HEK293 (cell line): ENCODE measurements around the gene RPL35.

Experiments
- CTCF ChIA-PET: fragments of 350-600 bp; formaldehyde crosslinking; extraction: SDS; loops from one replicate; lab custom pipeline; 2021; ENCODE audit warnings: antibody characterized with exemption; lab: Yijun Ruan, JAX
- POLR2A ChIA-PET: fragments of 300-600 bp; formaldehyde crosslinking; extraction: SDS; loops from one replicate; lab custom pipeline; 2020; ENCODE audit warnings: antibody characterized with exemption, inconsistent platforms; lab: Yijun Ruan, JAX
- H3K27ac ChIP-seq: fragments of 200-500 bp; sonication (Bioruptor generic); 2 replicates; pipeline ENCODE4 v1.5.1; 2014; ENCODE audit warnings: low read depth, low read length, control low read depth, inconsistent platforms; ENCODE audit errors: extremely low read depth
- H3K36me3 ChIP-seq, 2 experiments: fragments of 200-500 bp in 1 of 2; sonication (Bioruptor generic) in 1 of 2; 1 replicate in 1 of 2; 2 replicates in 1 of 2; pipeline ENCODE4 v1.5.1; 2014 to 2017; ENCODE audit warnings: inconsistent platforms in 2 of 2, low read length in 2 of 2; ENCODE audit not compliant: control insufficient read depth in 2 of 2, insufficient read depth in 1 of 2
- H3K4me1 ChIP-seq: fragments of 200-500 bp; sonication (Bioruptor generic); 2 replicates; pipeline ENCODE4 v1.5.1; 2014; ENCODE audit warnings: mild to moderate bottlenecking, low read length, inconsistent platforms; ENCODE audit not compliant: control insufficient read depth, insufficient read depth
- H3K4me3 ChIP-seq: 2 replicates; pipeline ENCODE4 v1.5.1; 2011; ENCODE audit warnings: low read depth, mild to moderate bottlenecking, control low read depth, low read length, moderate library complexity
- H3K9me3 ChIP-seq: fragments of 200-500 bp; sonication (Bioruptor generic); 2 replicates; pipeline ENCODE4 v1.5.1; 2014; ENCODE audit warnings: low read depth, low read length, inconsistent platforms; ENCODE audit not compliant: control insufficient read depth, insufficient read depth
- HOXD13 ChIP-seq: sonication (generic); formaldehyde crosslinking; IDR thresholded peaks from 2 replicates; pipeline ENCODE4 v1.8.0; 2022; ENCODE audit warnings: missing genetic modification reagents, borderline replicate concordance
- KLF9 ChIP-seq: fragments of 450-650 bp; formaldehyde crosslinking; IDR thresholded peaks from 2 replicates; pipeline ENCODE4 v1.5.1; 2016; ENCODE audit warnings: missing biosample characterization, missing genetic modification characterization, low read depth
- OSR2 ChIP-seq: fragments of 450-650 bp; formaldehyde crosslinking; IDR thresholded peaks from 2 replicates; pipeline ENCODE4 v1.5.1; 2016; ENCODE audit warnings: missing biosample characterization, missing genetic modification characterization
- PRDM1 ChIP-seq: fragments of 450-650 bp; formaldehyde crosslinking; IDR thresholded peaks from 2 replicates; pipeline ENCODE4; 2016; ENCODE audit warnings: missing biosample characterization, missing genetic modification characterization
- SALL2 ChIP-seq: fragments of 450-650 bp; formaldehyde crosslinking; IDR thresholded peaks from 2 replicates; pipeline ENCODE4 v1.5.0; 2017; ENCODE audit warnings: missing biosample characterization, mild to moderate bottlenecking, missing genetic modification characterization, borderline replicate concordance
- SCRT1 ChIP-seq: fragments of 450-650 bp; formaldehyde crosslinking; IDR thresholded peaks from 2 replicates; pipeline ENCODE4 v1.5.1; 2016; ENCODE audit warnings: missing biosample characterization, missing genetic modification characterization, borderline replicate concordance
- SP2 ChIP-seq: fragments of 450-650 bp; formaldehyde crosslinking; IDR thresholded peaks from 2 replicates; pipeline ENCODE4 v1.5.1; 2016; ENCODE audit warnings: missing biosample characterization, missing genetic modification characterization
- ZBTB17 ChIP-seq: fragments of 450-650 bp; formaldehyde crosslinking; IDR thresholded peaks from 2 replicates; pipeline ENCODE4 v1.5.1; 2016; ENCODE audit warnings: missing biosample characterization, missing genetic modification characterization
- ZFP3 ChIP-seq: fragments of 450-650 bp; formaldehyde crosslinking; IDR thresholded peaks from 2 replicates; pipeline ENCODE4 v1.5.1; 2016; ENCODE audit warnings: low read depth, missing biosample characterization, missing genetic modification characterization
- ZFP69B ChIP-seq: fragments of 450-650 bp; formaldehyde crosslinking; IDR thresholded peaks from 2 replicates; pipeline ENCODE4 v1.5.1; 2016; ENCODE audit warnings: missing biosample characterization, missing genetic modification characterization
- ZNF146 ChIP-seq: fragments of 450-650 bp; formaldehyde crosslinking; IDR thresholded peaks from 2 replicates; pipeline ENCODE4 v1.5.1; 2016; ENCODE audit warnings: missing biosample characterization, missing genetic modification characterization
- ZNF148 ChIP-seq: fragments of 450-650 bp; formaldehyde crosslinking; IDR thresholded peaks from 2 replicates; pipeline ENCODE4 v1.5.0; 2017; ENCODE audit warnings: missing biosample characterization, missing genetic modification characterization, borderline replicate concordance
- ZNF157 ChIP-seq: fragments of 450-650 bp; formaldehyde crosslinking; IDR thresholded peaks from 2 replicates; pipeline ENCODE4 v1.5.1; 2016; ENCODE audit warnings: missing biosample characterization, missing genetic modification characterization
- ZNF169 ChIP-seq: fragments of 450-650 bp; formaldehyde crosslinking; IDR thresholded peaks from 2 replicates; pipeline ENCODE4 v1.5.1; 2016; ENCODE audit warnings: missing biosample characterization, missing genetic modification characterization
- ZNF19 ChIP-seq: fragments of 450-650 bp; formaldehyde crosslinking; IDR thresholded peaks from 2 replicates; pipeline ENCODE4; 2016; ENCODE audit warnings: missing biosample characterization, missing genetic modification characterization, low read depth
- ZNF214 ChIP-seq: fragments of 450-650 bp; formaldehyde crosslinking; IDR thresholded peaks from 2 replicates; pipeline ENCODE4 v1.5.1; 2017; ENCODE audit warnings: missing biosample characterization, mild to moderate bottlenecking, missing genetic modification characterization, borderline replicate concordance
- ZNF239 ChIP-seq: fragments of 450-650 bp; formaldehyde crosslinking; IDR thresholded peaks from 2 replicates; pipeline ENCODE4 v1.5.1; 2016; ENCODE audit warnings: missing biosample characterization, missing genetic modification characterization
- ZNF248 ChIP-seq: fragments of 450-650 bp; formaldehyde crosslinking; IDR thresholded peaks from 2 replicates; pipeline ENCODE4 v1.5.1; 2017; ENCODE audit warnings: missing biosample characterization, missing genetic modification characterization
- ZNF280D ChIP-seq: fragments of 450-650 bp; formaldehyde crosslinking; IDR thresholded peaks from 2 replicates; pipeline ENCODE4 v1.5.1; 2016; ENCODE audit warnings: missing biosample characterization, missing genetic modification characterization
- ZNF302 ChIP-seq: fragments of 450-650 bp; formaldehyde crosslinking; IDR thresholded peaks from 2 replicates; pipeline ENCODE4 v1.5.1; 2016; ENCODE audit warnings: missing biosample characterization, missing genetic modification characterization, low read depth
- ZNF311 ChIP-seq: fragments of 450-650 bp; formaldehyde crosslinking; IDR thresholded peaks from 2 replicates; pipeline ENCODE4 v1.5.1; 2017; ENCODE audit warnings: missing biosample characterization, missing genetic modification characterization, borderline replicate concordance
- ZNF341 ChIP-seq: fragments of 450-650 bp; formaldehyde crosslinking; IDR thresholded peaks from 2 replicates; pipeline ENCODE4; 2016; ENCODE audit warnings: low read depth, missing biosample characterization, missing genetic modification characterization
- ZNF354C ChIP-seq: fragments of 450-650 bp; formaldehyde crosslinking; IDR thresholded peaks from 2 replicates; pipeline ENCODE4 v1.5.1; 2016; ENCODE audit warnings: missing biosample characterization, missing genetic modification characterization, low read depth, borderline replicate concordance
- ZNF366 ChIP-seq: fragments of 450-650 bp; formaldehyde crosslinking; conservative IDR thresholded peaks from 2 replicates; pipeline ENCODE4 v1.5.1; 2016; ENCODE audit warnings: missing biosample characterization, missing genetic modification characterization
- ZNF529 ChIP-seq: fragments of 450-650 bp; formaldehyde crosslinking; IDR thresholded peaks from 2 replicates; pipeline ENCODE4 v1.5.1; 2017; ENCODE audit warnings: missing genetic modification characterization, missing biosample characterization; ENCODE audit not compliant: insufficient replicate concordance
- ZNF654 ChIP-seq: fragments of 450-650 bp; formaldehyde crosslinking; IDR thresholded peaks from 2 replicates; pipeline ENCODE4 v1.5.1; 2016; ENCODE audit warnings: low read depth, missing biosample characterization, missing genetic modification characterization
- ZNF670 ChIP-seq: fragments of 450-650 bp; formaldehyde crosslinking; IDR thresholded peaks from 2 replicates; pipeline ENCODE4 v1.5.1; 2016; ENCODE audit warnings: missing biosample characterization, missing genetic modification characterization, low read depth
- ZNF76 ChIP-seq: fragments of 450-650 bp; formaldehyde crosslinking; IDR thresholded peaks from 2 replicates; pipeline ENCODE4; 2016; ENCODE audit warnings: low read depth, missing biosample characterization, missing genetic modification characterization, borderline replicate concordance
- ZNF837 ChIP-seq: fragments of 450-650 bp; formaldehyde crosslinking; IDR thresholded peaks from 2 replicates; pipeline ENCODE4 v1.5.1; 2016; ENCODE audit warnings: missing biosample characterization, missing genetic modification characterization
- ZSCAN30 ChIP-seq: fragments of 450-650 bp; IDR thresholded peaks from 2 replicates; pipeline ENCODE4 v1.5.1; 2018; ENCODE audit warnings: missing biosample characterization, mild to moderate bottlenecking, missing genetic modification characterization, moderate library complexity
- ZSCAN5A ChIP-seq: fragments of 450-650 bp; formaldehyde crosslinking; IDR thresholded peaks from 2 replicates; pipeline ENCODE4 v1.5.1; 2016; ENCODE audit warnings: missing biosample characterization, missing genetic modification characterization

Gene RPL35

GRCh38 chr9:124829334-124829669 lies 32.5 kb downstream of the RPL35 start (continued):
- TF ChIP-seq ZFP69B (tag by site-specific recombination): no peak
- TF ChIP-seq ZNF239: no peak
- no peak for TF ChIP-seq SCRT1 (tag by site-specific recombination)
- TF ChIP-seq ZNF341: no peak
- no peak for TF ChIP-seq HOXD13 (CRISPR knock-in tag)
- no peak for TF ChIP-seq ZNF302 (tag by site-specific recombination)

GRCh38 chr9:124828489-124829333 lies 33.0 kb downstream of the RPL35 start:
- Histone ChIP-seq H3K27ac (no peak overlapping the region), H3K4me1 (peaks cover 3% of the 10 kb centered on the region), H3K9me3 (no peaks in the 10 kb centered on the region), H3K36me3 (no peaks in the 10 kb centered on the region), H3K4me3 (no peak overlapping the region)
- CTCF ChIA-PET: interaction anchor here (0.6 to 31.1 kb wide), 6 partner anchors 11 to 516 kb away, joined by 3 to 1257 read pairs (median 6); partner anchors contain the start of genes NR6A1 and OLFML2A
- POLR2A ChIA-PET: interaction anchor here (0.6 to 1.5 kb wide), 3 partner anchors 16 to 1323 kb away, joined by 3 read pairs; no protein-coding TSS in a partner anchor
- TF ChIP-seq ZNF311 (tag by site-specific recombination) (no peak), ZNF529 (no peak), ZNF837 (tag by site-specific recombination) (no peak), SALL2 (tag by site-specific recombination) (peak; percentile 10; the same call in 1 of the 2 replicates), ZNF157 (tag by site-specific recombination) (no peak), ZNF248 (tag by site-specific recombination) (no peak), PRDM1 (tag by site-specific recombination) (peak; percentile 98), ZNF19 (tag by site-specific recombination) (no peak), ZSCAN30 (tag by site-specific recombination) (no peak), OSR2 (no peak), ZNF280D (tag by site-specific recombination) (no peak), ZSCAN5A (tag by site-specific recombination) (no peak), ZNF214 (tag by site-specific recombination) (no peak), ZNF76 (no peak), ZFP3 (tag by site-specific recombination) (no peak), ZNF169 (tag by site-specific recombination) (no peak), ZNF354C (no peak), KLF9 (no peak), ZNF148 (0 out of 2 replicates have a peak, but pooled peaks have one; percentile 6), ZNF146 (tag by site-specific recombination) (no peak), ZNF654 (tag by site-specific recombination) (no peak), ZNF670 (tag by site-specific recombination) (no peak), SP2 (no peak), ZNF366 (tag by site-specific recombination) (peak; percentile 97), ZBTB17 (peak; percentile 41; the same call in 1 of the 2 replicates)
